GM23338 (cell line): ENCODE data around the gene APOL4. TPM values are rescaled to one million over a fixed set of nuclear protein-coding genes. Genes with fewer than 3 reads are reported as not detected.

Source experiments
- ATAC-seq: fragments of 200-7000 bp; cut with Tn5 transposase; 3 replicates; pipeline ENCODE4 v1.9.1; 2020
- DNase-seq: peaks from one replicate; pipeline ENCODE4 v3.0.0-alpha.2; 2015; ENCODE audit warnings: low spot score
- H2AFZ ChIP-seq: fragments of 200-600 bp; sonication (generic); 2 replicates; pipeline ENCODE4 v1.8.0; 2016; ENCODE audit warnings: antibody characterized with exemption, mild to moderate bottlenecking, moderate library complexity
- H3F3A ChIP-seq: fragments of 200-600 bp; sonication (generic); replicated peaks from 2 replicates; pipeline ENCODE4 v1.8.0; 2017; ENCODE audit warnings: antibody characterized with exemption, mixed run types, low read depth
- H3K27ac ChIP-seq: fragments of 200-600 bp; sonication (generic); 2 replicates; pipeline ENCODE4 v1.6.1; 2016; ENCODE audit warnings: low read depth
- H3K27me3 ChIP-seq: fragments of 200-600 bp; sonication (generic); 2 replicates; pipeline ENCODE4 v1.8.0; 2016; ENCODE audit warnings: mild to moderate bottlenecking, mixed run types, moderate library complexity; ENCODE audit not compliant: insufficient read depth
- H3K36me3 ChIP-seq: fragments of 200-600 bp; sonication (generic); 2 replicates; pipeline ENCODE4 v1.8.0; 2016; ENCODE audit warnings: mild to moderate bottlenecking; ENCODE audit not compliant: insufficient read depth
- H3K4me1 ChIP-seq: fragments of 200-600 bp; sonication (generic); 2 replicates; pipeline ENCODE4 v1.8.0; 2016; ENCODE audit warnings: mild to moderate bottlenecking, moderate library complexity; ENCODE audit not compliant: insufficient read depth
- H3K4me2 ChIP-seq: fragments of 200-600 bp; sonication (generic); 2 replicates; pipeline ENCODE4 v1.7.1; 2017; ENCODE audit warnings: mixed run types
- H3K4me3 ChIP-seq: fragments of 200-600 bp; sonication (generic); 2 replicates; pipeline ENCODE4 v1.6.1; 2016; ENCODE audit warnings: mixed run types
- H3K79me2 ChIP-seq: fragments of 200-600 bp; sonication (generic); replicated peaks from 2 replicates; pipeline ENCODE4 v1.8.0; 2017; ENCODE audit warnings: mild to moderate bottlenecking; ENCODE audit not compliant: insufficient read depth
- H3K9me2 ChIP-seq: fragments of 200-600 bp; sonication (generic); 2 replicates; pipeline ENCODE4 v1.8.0; 2017; ENCODE audit not compliant: insufficient read depth
- H4K20me1 ChIP-seq: fragments of 200-600 bp; sonication (generic); replicated peaks from 2 replicates; pipeline ENCODE4 v1.8.0; 2017; ENCODE audit warnings: mild to moderate bottlenecking; ENCODE audit not compliant: insufficient read depth
- H3K27ac Mint-ChIP-seq: 2 replicates; pipeline ENCODE4 v1.8.0; 2020; ENCODE audit warnings: inconsistent platforms, mild to moderate bottlenecking, moderate library complexity, mixed read lengths
- H3K27me3 Mint-ChIP-seq: 3 replicates; pipeline ENCODE4 v1.8.0; 2022; ENCODE audit warnings: low read depth, mild to moderate bottlenecking, moderate library complexity, mixed read lengths, inconsistent platforms; ENCODE audit not compliant: insufficient read depth, poor library complexity
- H3K36me3 Mint-ChIP-seq: 3 replicates; pipeline ENCODE4 v1.8.0; 2021; ENCODE audit warnings: low read depth, mild to moderate bottlenecking, inconsistent platforms, moderate library complexity, mixed read lengths
- H3K4me1 Mint-ChIP-seq: 3 replicates; pipeline ENCODE4 v1.8.0; 2020; ENCODE audit warnings: mild to moderate bottlenecking, inconsistent platforms, mixed read lengths
- H3K4me3 Mint-ChIP-seq: 3 replicates; pipeline ENCODE4 v1.8.0; 2021; ENCODE audit warnings: moderate library complexity, mild to moderate bottlenecking, inconsistent platforms, mixed read lengths
- H3K9me3 Mint-ChIP-seq: 3 replicates; pipeline ENCODE4 v1.8.0; 2020; ENCODE audit warnings: moderate library complexity, mild to moderate bottlenecking, inconsistent platforms, mixed read lengths
- CREB1 ChIP-seq: fragments of 250-450 bp; sonication (Bioruptor Pico); IDR thresholded peaks from 2 replicates; pipeline ENCODE4 v1.5.0; 2020; ENCODE audit warnings: low read depth, mild to moderate bottlenecking, moderate library complexity
- JUNB ChIP-seq: IDR thresholded peaks from one replicate; pipeline ENCODE4 v1.6.1; 2016; ENCODE audit warnings: antibody characterized with exemption; ENCODE audit not compliant: unreplicated experiment
- NANOG ChIP-seq: IDR thresholded peaks from 2 replicates; pipeline ENCODE4 v1.6.1; 2016; ENCODE audit warnings: antibody characterized with exemption, borderline replicate concordance
- POLR2AphosphoS5 ChIP-seq: IDR thresholded peaks from 2 replicates; pipeline ENCODE4 v1.6.1; 2016; ENCODE audit warnings: antibody characterized with exemption, low read depth
- STAT1 ChIP-seq: IDR thresholded peaks from one replicate; pipeline ENCODE4 v1.6.1; 2016; ENCODE audit warnings: antibody characterized with exemption; ENCODE audit not compliant: unreplicated experiment
- ZNF114 ChIP-seq: fragments of 250-450 bp; sonication (Bioruptor Pico); IDR thresholded peaks from 2 replicates; pipeline ENCODE4 v1.5.0; 2020; ENCODE audit warnings: mild to moderate bottlenecking, moderate library complexity
- ZNF331 ChIP-seq: fragments of 250-450 bp; sonication (Bioruptor Pico); IDR thresholded peaks from 2 replicates; pipeline ENCODE4 v1.5.0; 2020; ENCODE audit warnings: low read depth, mild to moderate bottlenecking, moderate library complexity
- polyA plus RNA-seq: library from polyadenylated mRNA; unstranded; fragments of >200 nt; fragmentation: Nextera tagmentation; extraction: Ambion mirVana; gene quantifications from 2 replicates; pipeline ENCODE4 v1.2.1, GENCODE V29; 2016
- total RNA-seq: library from RNA; depleted of rRNA; stranded (reverse); fragments of >200 nt; shearing (Covaris generic); gene quantifications from 2 replicates; pipeline ENCODE4 v1.2.3, GENCODE V29; 2014
- TF ChIP-seq, protein P1 (sequence below): fragments of 250-450 bp; sonication (Bioruptor Pico); IDR thresholded peaks from 2 replicates; pipeline ENCODE4 v1.5.0; 2020; ENCODE audit warnings: mild to moderate bottlenecking, moderate library complexity

APOL4 gene
- total and polyA plus RNA-seq, 2 experiments from 2014 or later: not detected

DNA sequence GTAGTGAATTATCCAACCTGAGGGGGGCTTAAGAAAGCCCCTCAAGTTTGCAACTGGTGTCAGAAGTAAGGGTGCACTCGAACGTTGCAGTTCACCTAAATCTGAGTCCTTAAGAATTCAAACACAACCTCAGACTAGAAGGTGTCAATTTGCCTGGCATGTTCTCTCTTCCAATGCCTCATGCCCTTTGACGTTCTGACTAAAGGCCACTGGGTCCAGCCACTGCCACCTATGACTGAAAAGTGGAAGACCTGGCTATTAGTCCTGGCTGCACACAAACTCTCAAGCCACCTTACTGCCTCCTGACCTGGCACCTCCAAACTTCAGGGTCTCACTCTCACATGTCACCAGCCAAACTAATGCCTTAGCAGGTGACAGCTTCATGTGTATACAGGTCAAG, 8.0 kb downstream of the APOL4 start (continued):
- TF ChIP-seq, protein P1, sequence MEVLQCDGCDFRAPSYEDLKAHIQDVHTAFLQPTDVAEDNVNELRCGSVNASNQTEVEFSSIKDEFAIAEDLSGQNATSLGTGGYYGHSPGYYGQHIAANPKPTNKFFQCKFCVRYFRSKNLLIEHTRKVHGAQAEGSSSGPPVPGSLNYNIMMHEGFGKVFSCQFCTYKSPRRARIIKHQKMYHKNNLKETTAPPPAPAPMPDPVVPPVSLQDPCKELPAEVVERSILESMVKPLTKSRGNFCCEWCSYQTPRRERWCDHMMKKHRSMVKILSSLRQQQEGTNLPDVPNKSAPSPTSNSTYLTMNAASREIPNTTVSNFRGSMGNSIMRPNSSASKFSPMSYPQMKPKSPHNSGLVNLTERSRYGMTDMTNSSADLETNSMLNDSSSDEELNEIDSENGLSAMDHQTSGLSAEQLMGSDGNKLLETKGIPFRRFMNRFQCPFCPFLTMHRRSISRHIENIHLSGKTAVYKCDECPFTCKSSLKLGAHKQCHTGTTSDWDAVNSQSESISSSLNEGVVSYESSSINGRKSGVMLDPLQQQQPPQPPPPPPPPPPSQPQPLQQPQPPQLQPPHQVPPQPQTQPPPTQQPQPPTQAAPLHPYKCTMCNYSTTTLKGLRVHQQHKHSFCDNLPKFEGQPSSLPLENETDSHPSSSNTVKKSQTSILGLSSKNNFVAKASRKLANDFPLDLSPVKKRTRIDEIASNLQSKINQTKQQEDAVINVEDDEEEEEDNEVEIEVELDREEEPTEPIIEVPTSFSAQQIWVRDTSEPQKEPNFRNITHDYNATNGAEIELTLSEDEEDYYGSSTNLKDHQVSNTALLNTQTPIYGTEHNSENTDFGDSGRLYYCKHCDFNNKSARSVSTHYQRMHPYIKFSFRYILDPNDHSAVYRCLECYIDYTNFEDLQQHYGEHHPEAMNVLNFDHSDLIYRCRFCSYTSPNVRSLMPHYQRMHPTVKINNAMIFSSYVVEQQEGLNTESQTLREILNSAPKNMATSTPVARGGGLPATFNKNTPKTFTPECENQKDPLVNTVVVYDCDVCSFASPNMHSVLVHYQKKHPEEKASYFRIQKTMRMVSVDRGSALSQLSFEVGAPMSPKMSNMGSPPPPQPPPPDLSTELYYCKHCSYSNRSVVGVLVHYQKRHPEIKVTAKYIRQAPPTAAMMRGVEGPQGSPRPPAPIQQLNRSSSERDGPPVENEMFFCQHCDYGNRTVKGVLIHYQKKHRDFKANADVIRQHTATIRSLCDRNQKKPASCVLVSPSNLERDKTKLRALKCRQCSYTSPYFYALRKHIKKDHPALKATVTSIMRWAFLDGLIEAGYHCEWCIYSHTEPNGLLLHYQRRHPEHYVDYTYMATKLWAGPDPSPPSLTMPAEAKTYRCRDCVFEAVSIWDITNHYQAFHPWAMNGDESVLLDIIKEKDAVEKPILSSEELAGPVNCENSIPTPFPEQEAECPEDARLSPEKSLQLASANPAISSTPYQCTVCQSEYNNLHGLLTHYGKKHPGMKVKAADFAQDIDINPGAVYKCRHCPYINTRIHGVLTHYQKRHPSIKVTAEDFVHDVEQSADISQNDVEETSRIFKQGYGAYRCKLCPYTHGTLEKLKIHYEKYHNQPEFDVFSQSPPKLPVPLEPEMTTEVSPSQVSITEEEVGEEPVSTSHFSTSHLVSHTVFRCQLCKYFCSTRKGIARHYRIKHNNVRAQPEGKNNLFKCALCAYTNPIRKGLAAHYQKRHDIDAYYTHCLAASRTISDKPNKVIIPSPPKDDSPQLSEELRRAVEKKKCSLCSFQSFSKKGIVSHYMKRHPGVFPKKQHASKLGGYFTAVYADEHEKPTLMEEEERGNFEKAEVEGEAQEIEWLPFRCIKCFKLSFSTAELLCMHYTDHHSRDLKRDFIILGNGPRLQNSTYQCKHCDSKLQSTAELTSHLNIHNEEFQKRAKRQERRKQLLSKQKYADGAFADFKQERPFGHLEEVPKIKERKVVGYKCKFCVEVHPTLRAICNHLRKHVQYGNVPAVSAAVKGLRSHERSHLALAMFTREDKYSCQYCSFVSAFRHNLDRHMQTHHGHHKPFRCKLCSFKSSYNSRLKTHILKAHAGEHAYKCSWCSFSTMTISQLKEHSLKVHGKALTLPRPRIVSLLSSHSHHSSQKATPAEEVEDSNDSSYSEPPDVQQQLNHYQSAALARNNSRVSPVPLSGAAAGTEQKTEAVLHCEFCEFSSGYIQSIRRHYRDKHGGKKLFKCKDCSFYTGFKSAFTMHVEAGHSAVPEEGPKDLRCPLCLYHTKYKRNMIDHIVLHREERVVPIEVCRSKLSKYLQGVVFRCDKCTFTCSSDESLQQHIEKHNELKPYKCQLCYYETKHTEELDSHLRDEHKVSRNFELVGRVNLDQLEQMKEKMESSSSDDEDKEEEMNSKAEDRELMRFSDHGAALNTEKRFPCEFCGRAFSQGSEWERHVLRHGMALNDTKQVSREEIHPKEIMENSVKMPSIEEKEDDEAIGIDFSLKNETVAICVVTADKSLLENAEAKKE: no peak
- no peak for TF ChIP-seq POLR2AphosphoS5
- TF ChIP-seq STAT1: no peak

DNA sequence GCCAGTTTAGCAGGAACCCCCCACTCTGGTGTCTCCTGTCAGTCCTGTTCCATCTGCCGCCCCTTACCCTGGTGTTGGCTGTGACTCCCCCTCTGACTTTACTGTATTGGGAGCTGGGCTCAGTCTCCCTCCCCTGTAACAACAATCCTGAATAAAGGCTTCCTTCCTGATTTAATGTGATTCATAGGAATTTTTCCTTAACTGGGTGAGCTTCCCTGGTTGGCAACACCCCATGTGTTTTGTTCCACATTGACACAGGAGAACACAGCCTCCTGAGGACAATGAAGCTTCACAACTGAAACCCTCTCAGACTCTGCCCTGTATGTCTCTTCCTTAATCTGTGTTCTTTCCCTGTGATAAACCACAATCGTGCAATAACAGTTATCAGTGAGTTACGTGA, 8.4 kb downstream of the APOL4 start:
- TF ChIP-seq ZNF331 (CRISPR knock-in tag): no peak
- TF ChIP-seq STAT1: no peak
- no peak for TF ChIP-seq ZNF114 (CRISPR knock-in tag)
- TF ChIP-seq JUNB: no peak
- no peak for TF ChIP-seq CREB1 (CRISPR knock-in tag)
- TF ChIP-seq NANOG: no peak
- peaks cover 21% of the 10 kb centered on the region for H3K4me1 ChIP-seq
- H3K9me2 ChIP-seq: peaks cover 5% of the 10 kb centered on the region; the same call in 1 of the 2 replicates
- no peak overlapping the region for H2AFZ ChIP-seq
- no peak overlapping the region for H3K4me2 ChIP-seq
- no peaks in the 10 kb centered on the region for H3F3A ChIP-seq
- no peaks in the 10 kb centered on the region for H3K79me2 ChIP-seq
- no peak for DNase-seq
- Mint-ChIP-seq H3K27ac (no peak overlapping the region), H3K27me3 (peaks cover 22% of the 10 kb centered on the region), H3K9me3 (peaks cover 14% of the 10 kb centered on the region), H3K4me1 (peaks cover 72% of the 10 kb centered on the region), H3K36me3 (peaks cover 10% of the 10 kb centered on the region), H3K4me3 (no peak overlapping the region)
- H3K27me3 ChIP-seq: no peaks in the 10 kb centered on the region
- no peak overlapping the region for H3K4me3 ChIP-seq
- ATAC-seq: no peak
- no peak overlapping the region for H3K27ac ChIP-seq
- H3K36me3 ChIP-seq: no peaks in the 10 kb centered on the region; the same call in 1 of the 2 replicates
- no peaks in the 10 kb centered on the region for H4K20me1 ChIP-seq
